Measurements from ENCODE around the gene WDR48.

Gene WDR48

GRCh38 chr3:39013921-39014509 is 37.8 kb upstream of the WDR48 start:
- peak overlapping the region; percentile 6 for H2AFZ ChIP-seq
- H3K79me2 ChIP-seq = no peaks in the 10 kb centered on the region
- no peak for TF ChIP-seq CTCF (IDR thresholded peaks at IDR 0.05)
- H3K36me3 ChIP-seq (ENCODE audit: control insufficient read depth, insufficient read depth, low read length) = no peaks in the 10 kb centered on the region
- no peak overlapping the region for H3K9ac ChIP-seq
- no peaks in the 10 kb centered on the region for H3K4me1 ChIP-seq
- H3K4me3 ChIP-seq (ENCODE audit: low read depth, low read length) = no peak overlapping the region
- H3K27ac ChIP-seq = no peak overlapping the region
- H3K9me3 ChIP-seq (ENCODE audit: control insufficient read depth, low read length) = no peaks in the 10 kb centered on the region
- H3K4me2 ChIP-seq (ENCODE audit: low read length) = no peak overlapping the region
- H3K27me3 ChIP-seq (ENCODE audit: control insufficient read depth, insufficient read depth, low read length) = no peaks in the 10 kb centered on the region

GRCh38 chr3:39015418-39015817 is 36.4 kb upstream of the WDR48 start:
- Histone ChIP-seq H3K27me3 (ENCODE audit: control insufficient read depth, insufficient read depth, low read length) (no peaks in the 10 kb centered on the region), H3K9me3 (ENCODE audit: control insufficient read depth, low read length) (no peaks in the 10 kb centered on the region), H3K4me1 (no peaks in the 10 kb centered on the region), H2AFZ (no peak overlapping the region), H3K4me2 (ENCODE audit: low read length) (no peak overlapping the region), H3K27ac (no peak overlapping the region), H3K9ac (no peak overlapping the region), H3K79me2 (no peaks in the 10 kb centered on the region), H3K36me3 (ENCODE audit: control insufficient read depth, insufficient read depth, low read length) (no peaks in the 10 kb centered on the region), H3K4me3 (ENCODE audit: low read depth, low read length) (no peak overlapping the region)
- no peak for TF ChIP-seq CTCF (IDR thresholded peaks at IDR 0.05)

GRCh38 chr3:39019299-39019698 is 32.5 kb upstream of the WDR48 start:
- H2AFZ ChIP-seq = no peak overlapping the region
- H3K27me3 ChIP-seq (ENCODE audit: control insufficient read depth, insufficient read depth, low read length) = no peaks in the 10 kb centered on the region
- no peaks in the 10 kb centered on the region for H3K4me1 ChIP-seq
- H3K79me2 ChIP-seq = no peaks in the 10 kb centered on the region
- H3K9ac ChIP-seq = no peak overlapping the region
- no peak overlapping the region for H3K4me3 ChIP-seq (ENCODE audit: low read depth, low read length)
- no peaks in the 10 kb centered on the region for H3K36me3 ChIP-seq (ENCODE audit: control insufficient read depth, insufficient read depth, low read length)
- H3K27ac ChIP-seq = no peak overlapping the region
- H3K4me2 ChIP-seq (ENCODE audit: low read length) = no peak overlapping the region
- no peak for TF ChIP-seq CTCF (IDR thresholded peaks at IDR 0.05)
- no peaks in the 10 kb centered on the region for H3K9me3 ChIP-seq (ENCODE audit: control insufficient read depth, low read length)

- no peak for TF ChIP-seq CTCF (IDR thresholded peaks at IDR 0.05)
Observed at GRCh38 chr3:39021029-39021428, 30.8 kb upstream of the WDR48 start.

More at GRCh38 chr3:39021029-39021428, 30.8 kb upstream of the WDR48 start:
- H3K9ac ChIP-seq = no peak overlapping the region
- no peak overlapping the region for H3K4me2 ChIP-seq (ENCODE audit: low read length)
- no peaks in the 10 kb centered on the region for H3K9me3 ChIP-seq (ENCODE audit: control insufficient read depth, low read length)
- no peaks in the 10 kb centered on the region for H3K36me3 ChIP-seq (ENCODE audit: control insufficient read depth, insufficient read depth, low read length)
- H3K27ac ChIP-seq = no peak overlapping the region
- no peaks in the 10 kb centered on the region for H3K27me3 ChIP-seq (ENCODE audit: control insufficient read depth, insufficient read depth, low read length)
- no peak overlapping the region for H3K4me3 ChIP-seq (ENCODE audit: low read depth, low read length)
- no peaks in the 10 kb centered on the region for H3K79me2 ChIP-seq
- H3K4me1 ChIP-seq = no peaks in the 10 kb centered on the region
- no peak overlapping the region for H2AFZ ChIP-seq
